SK-N-SH treated with all-trans-retinoic acid at 6 μM for 48 hours (cell line): ENCODE data around the gene RCOR1.

Experiments used
- ATAC-seq: fragments of 200-7000 bp; cut with Tn5 transposase; 3 replicates; pipeline ENCODE4 v1.9.1; 2020; ENCODE audit warnings: mild to moderate bottlenecking, moderate library complexity
- ARNTL ChIP-seq: fragments of 450-650 bp; formaldehyde crosslinking; IDR thresholded peaks from 2 replicates; pipeline ENCODE4 v1.5.0; 2020; ENCODE audit warnings: low read depth, mild to moderate bottlenecking, moderate library complexity, borderline replicate concordance
- CSDC2 ChIP-seq: fragments of 250-450 bp; sonication (Bioruptor Pico); IDR thresholded peaks from 2 replicates; pipeline ENCODE4 v1.5.0; 2020; ENCODE audit warnings: mild to moderate bottlenecking, moderate library complexity
- ESRRG ChIP-seq: fragments of 250-450 bp; sonication (Bioruptor Pico); IDR thresholded peaks from 2 replicates; pipeline ENCODE4 v1.6.1; 2021; ENCODE audit warnings: mild to moderate bottlenecking
- GLIS3 ChIP-seq: fragments of 250-450 bp; sonication (Bioruptor Pico); IDR thresholded peaks from 2 replicates; pipeline ENCODE4 v1.5.0; 2020; ENCODE audit warnings: mild to moderate bottlenecking, moderate library complexity
- ISL1 ChIP-seq: fragments of 250-450 bp; sonication (Bioruptor Pico); IDR thresholded peaks from 2 replicates; pipeline ENCODE4 v2.1.2; 2022; ENCODE audit warnings: mild to moderate bottlenecking, moderate library complexity
- OSR1 ChIP-seq: fragments of 250-450 bp; sonication (Bioruptor Pico); IDR thresholded peaks from 2 replicates; pipeline ENCODE4 v1.8.0; 2022; ENCODE audit warnings: moderate library complexity, mild to moderate bottlenecking, inconsistent platforms
- PPARA ChIP-seq: fragments of 250-450 bp; sonication (Bioruptor Pico); IDR thresholded peaks from 2 replicates; pipeline ENCODE4 v1.5.0; 2020; ENCODE audit warnings: mild to moderate bottlenecking, borderline replicate concordance
- RARB ChIP-seq: fragments of 250-450 bp; sonication (Bioruptor Pico); IDR thresholded peaks from 2 replicates; pipeline ENCODE4 v1.8.0; 2021; ENCODE audit warnings: mild to moderate bottlenecking, moderate library complexity
- SNAI2 ChIP-seq: fragments of 250-450 bp; sonication (Bioruptor Pico); IDR thresholded peaks from 2 replicates; pipeline ENCODE4 v1.5.0; 2020; ENCODE audit warnings: mild to moderate bottlenecking, moderate library complexity
- ZC3H10 ChIP-seq: fragments of 250-450 bp; sonication (Bioruptor Pico); IDR thresholded peaks from 2 replicates; pipeline ENCODE4 v1.5.1; 2021; ENCODE audit warnings: mild to moderate bottlenecking, moderate library complexity
- ZFP3 ChIP-seq: fragments of 250-450 bp; sonication (Bioruptor Pico); IDR thresholded peaks from 2 replicates; pipeline ENCODE4 v1.5.0; 2020; ENCODE audit warnings: mild to moderate bottlenecking, moderate library complexity
- ZFP30 ChIP-seq: fragments of 450-650 bp; formaldehyde crosslinking; IDR thresholded peaks from 2 replicates; pipeline ENCODE4 v1.5.0; 2022; ENCODE audit warnings: mild to moderate bottlenecking, moderate library complexity
- ZNF565 ChIP-seq: fragments of 450-650 bp; formaldehyde crosslinking; conservative IDR thresholded peaks from 2 replicates; pipeline ENCODE4 v1.5.0; 2020; ENCODE audit warnings: low read depth, mild to moderate bottlenecking, moderate library complexity
- ZNF70 ChIP-seq: fragments of 450-650 bp; formaldehyde crosslinking; IDR thresholded peaks from 2 replicates; pipeline ENCODE4 v1.5.0; 2020; ENCODE audit warnings: mild to moderate bottlenecking, moderate library complexity
- ZNF8 ChIP-seq: fragments of 450-650 bp; formaldehyde crosslinking; IDR thresholded peaks from 2 replicates; pipeline ENCODE4 v1.5.0; 2020; ENCODE audit warnings: mild to moderate bottlenecking, moderate library complexity
- TF ChIP-seq, protein P1 (sequence below): fragments of 250-450 bp; sonication (Bioruptor Pico); IDR thresholded peaks from 2 replicates; pipeline ENCODE4 v1.5.0; 2020; ENCODE audit warnings: mild to moderate bottlenecking, moderate library complexity
- TF ChIP-seq, protein P2 (sequence below): fragments of 250-450 bp; sonication (Bioruptor Pico); IDR thresholded peaks from 2 replicates; pipeline ENCODE4 v1.8.0; 2021; ENCODE audit warnings: low read depth, mild to moderate bottlenecking, moderate library complexity, borderline replicate concordance
- TF ChIP-seq, protein P3 (sequence below): fragments of 250-450 bp; sonication (Bioruptor Pico); IDR thresholded peaks from 2 replicates; pipeline ENCODE4 v1.5.1; 2020; ENCODE audit warnings: low read depth, mild to moderate bottlenecking, moderate library complexity
- TF ChIP-seq, protein P4 (sequence below): fragments of 250-450 bp; sonication (Bioruptor Pico); IDR thresholded peaks from 2 replicates; pipeline ENCODE4 v1.8.0; 2020; ENCODE audit warnings: mild to moderate bottlenecking, moderate library complexity, borderline replicate concordance

Gene RCOR1

DNA sequence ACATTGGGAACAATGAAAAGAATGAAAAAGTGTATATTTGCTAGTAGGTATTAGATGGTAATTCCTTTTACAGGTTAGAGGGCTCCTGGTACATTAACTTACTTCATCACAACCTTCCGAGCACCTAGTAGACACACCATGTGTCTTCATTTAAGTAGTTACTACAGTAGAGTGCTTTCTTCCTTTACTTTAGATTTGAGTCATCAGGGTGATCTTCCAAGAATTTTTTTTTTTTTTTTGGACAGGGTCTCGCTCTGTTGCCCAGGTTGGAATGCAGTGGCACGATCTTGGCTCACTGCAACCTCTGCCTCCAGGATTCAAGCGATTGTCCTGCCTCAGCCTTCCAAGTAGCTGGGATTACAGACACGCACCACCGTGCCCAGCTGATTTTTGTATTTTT lies 105.1 kb downstream of the RCOR1 start:
- TF ChIP-seq ZNF565 (CRISPR knock-in tag) (no peak), ZC3H10 (no peak), ESRRG (CRISPR knock-in tag) (no peak), RARB (CRISPR knock-in tag) (no peak), SNAI2 (CRISPR knock-in tag) (no peak), ZFP30 (CRISPR knock-in tag) (no peak), CSDC2 (CRISPR knock-in tag) (no peak), ARNTL (no peak), PPARA (CRISPR knock-in tag) (no peak), OSR1 (CRISPR knock-in tag) (no peak), ISL1 (CRISPR knock-in tag) (no peak)
- TF ChIP-seq, protein P1, sequence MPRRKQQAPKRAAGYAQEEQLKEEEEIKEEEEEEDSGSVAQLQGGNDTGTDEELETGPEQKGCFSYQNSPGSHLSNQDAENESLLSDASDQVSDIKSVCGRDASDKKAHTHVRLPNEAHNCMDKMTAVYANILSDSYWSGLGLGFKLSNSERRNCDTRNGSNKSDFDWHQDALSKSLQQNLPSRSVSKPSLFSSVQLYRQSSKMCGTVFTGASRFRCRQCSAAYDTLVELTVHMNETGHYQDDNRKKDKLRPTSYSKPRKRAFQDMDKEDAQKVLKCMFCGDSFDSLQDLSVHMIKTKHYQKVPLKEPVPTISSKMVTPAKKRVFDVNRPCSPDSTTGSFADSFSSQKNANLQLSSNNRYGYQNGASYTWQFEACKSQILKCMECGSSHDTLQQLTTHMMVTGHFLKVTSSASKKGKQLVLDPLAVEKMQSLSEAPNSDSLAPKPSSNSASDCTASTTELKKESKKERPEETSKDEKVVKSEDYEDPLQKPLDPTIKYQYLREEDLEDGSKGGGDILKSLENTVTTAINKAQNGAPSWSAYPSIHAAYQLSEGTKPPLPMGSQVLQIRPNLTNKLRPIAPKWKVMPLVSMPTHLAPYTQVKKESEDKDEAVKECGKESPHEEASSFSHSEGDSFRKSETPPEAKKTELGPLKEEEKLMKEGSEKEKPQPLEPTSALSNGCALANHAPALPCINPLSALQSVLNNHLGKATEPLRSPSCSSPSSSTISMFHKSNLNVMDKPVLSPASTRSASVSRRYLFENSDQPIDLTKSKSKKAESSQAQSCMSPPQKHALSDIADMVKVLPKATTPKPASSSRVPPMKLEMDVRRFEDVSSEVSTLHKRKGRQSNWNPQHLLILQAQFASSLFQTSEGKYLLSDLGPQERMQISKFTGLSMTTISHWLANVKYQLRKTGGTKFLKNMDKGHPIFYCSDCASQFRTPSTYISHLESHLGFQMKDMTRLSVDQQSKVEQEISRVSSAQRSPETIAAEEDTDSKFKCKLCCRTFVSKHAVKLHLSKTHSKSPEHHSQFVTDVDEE (CRISPR knock-in tag) = no peak
- TF ChIP-seq, protein P2, sequence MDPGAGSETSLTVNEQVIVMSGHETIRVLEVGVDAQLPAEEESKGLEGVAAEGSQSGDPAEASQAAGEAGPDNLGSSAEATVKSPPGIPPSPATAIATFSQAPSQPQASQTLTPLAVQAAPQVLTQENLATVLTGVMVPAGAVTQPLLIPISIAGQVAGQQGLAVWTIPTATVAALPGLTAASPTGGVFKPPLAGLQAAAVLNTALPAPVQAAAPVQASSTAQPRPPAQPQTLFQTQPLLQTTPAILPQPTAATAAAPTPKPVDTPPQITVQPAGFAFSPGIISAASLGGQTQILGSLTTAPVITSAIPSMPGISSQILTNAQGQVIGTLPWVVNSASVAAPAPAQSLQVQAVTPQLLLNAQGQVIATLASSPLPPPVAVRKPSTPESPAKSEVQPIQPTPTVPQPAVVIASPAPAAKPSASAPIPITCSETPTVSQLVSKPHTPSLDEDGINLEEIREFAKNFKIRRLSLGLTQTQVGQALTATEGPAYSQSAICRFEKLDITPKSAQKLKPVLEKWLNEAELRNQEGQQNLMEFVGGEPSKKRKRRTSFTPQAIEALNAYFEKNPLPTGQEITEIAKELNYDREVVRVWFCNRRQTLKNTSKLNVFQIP (CRISPR knock-in tag) = no peak
- TF ChIP-seq, protein P3, sequence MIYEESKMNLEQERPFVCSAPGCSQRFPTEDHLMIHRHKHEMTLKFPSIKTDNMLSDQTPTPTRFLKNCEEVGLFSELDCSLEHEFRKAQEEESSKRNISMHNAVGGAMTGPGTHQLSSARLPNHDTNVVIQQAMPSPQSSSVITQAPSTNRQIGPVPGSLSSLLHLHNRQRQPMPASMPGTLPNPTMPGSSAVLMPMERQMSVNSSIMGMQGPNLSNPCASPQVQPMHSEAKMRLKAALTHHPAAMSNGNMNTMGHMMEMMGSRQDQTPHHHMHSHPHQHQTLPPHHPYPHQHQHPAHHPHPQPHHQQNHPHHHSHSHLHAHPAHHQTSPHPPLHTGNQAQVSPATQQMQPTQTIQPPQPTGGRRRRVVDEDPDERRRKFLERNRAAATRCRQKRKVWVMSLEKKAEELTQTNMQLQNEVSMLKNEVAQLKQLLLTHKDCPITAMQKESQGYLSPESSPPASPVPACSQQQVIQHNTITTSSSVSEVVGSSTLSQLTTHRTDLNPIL (CRISPR knock-in tag) = no peak
- no peak for ATAC-seq

DNA sequence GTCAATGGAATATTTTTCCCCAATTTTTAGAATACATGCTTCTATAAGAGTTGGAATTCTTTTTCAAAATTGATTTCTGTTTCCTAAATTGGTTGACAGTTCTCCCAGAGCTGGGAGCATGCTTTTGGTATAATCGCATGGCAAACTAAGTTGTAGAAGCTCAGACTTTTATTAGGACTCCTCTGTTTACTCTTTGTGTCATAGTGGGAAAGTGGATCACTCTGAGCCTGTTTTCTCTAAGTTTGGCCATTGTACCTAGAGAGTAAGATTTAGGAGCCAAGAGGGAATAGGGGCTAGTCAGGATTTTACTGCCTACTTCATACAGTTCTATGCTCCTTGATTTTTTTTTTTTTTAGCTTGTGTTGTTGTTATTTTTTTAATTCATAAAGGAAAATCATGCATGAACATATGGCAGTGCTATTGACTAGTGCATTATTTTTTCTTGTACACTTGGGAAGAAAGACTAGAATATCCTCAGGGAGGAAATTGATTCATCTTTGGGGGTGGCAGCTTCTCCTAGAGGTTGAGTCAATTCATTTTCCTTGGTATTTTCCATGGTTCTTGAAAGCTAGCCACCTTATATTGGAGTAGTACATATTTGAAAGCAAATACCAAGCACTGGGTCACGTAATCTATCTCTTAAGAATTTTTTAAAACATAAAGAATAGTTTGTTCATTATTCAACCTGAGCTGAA lies 107.1 kb downstream of the RCOR1 start:
- no peak for ATAC-seq
- TF ChIP-seq ZNF70 (CRISPR knock-in tag) (no peak), OSR1 (CRISPR knock-in tag) (no peak), GLIS3 (CRISPR knock-in tag) (no peak), ZFP3 (CRISPR knock-in tag) (no peak), ZNF8 (CRISPR knock-in tag) (no peak), SNAI2 (CRISPR knock-in tag) (no peak), RARB (CRISPR knock-in tag) (no peak), CSDC2 (CRISPR knock-in tag) (no peak), ESRRG (CRISPR knock-in tag) (no peak)
- TF ChIP-seq, protein P2 (CRISPR knock-in tag) = no peak
- TF ChIP-seq, protein P1 (CRISPR knock-in tag) = no peak
- TF ChIP-seq, protein P4, sequence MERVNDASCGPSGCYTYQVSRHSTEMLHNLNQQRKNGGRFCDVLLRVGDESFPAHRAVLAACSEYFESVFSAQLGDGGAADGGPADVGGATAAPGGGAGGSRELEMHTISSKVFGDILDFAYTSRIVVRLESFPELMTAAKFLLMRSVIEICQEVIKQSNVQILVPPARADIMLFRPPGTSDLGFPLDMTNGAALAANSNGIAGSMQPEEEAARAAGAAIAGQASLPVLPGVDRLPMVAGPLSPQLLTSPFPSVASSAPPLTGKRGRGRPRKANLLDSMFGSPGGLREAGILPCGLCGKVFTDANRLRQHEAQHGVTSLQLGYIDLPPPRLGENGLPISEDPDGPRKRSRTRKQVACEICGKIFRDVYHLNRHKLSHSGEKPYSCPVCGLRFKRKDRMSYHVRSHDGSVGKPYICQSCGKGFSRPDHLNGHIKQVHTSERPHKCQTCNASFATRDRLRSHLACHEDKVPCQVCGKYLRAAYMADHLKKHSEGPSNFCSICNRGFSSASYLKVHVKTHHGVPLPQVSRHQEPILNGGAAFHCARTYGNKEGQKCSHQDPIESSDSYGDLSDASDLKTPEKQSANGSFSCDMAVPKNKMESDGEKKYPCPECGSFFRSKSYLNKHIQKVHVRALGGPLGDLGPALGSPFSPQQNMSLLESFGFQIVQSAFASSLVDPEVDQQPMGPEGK (CRISPR knock-in tag) = no peak
- TF ChIP-seq, all 23 proteins: peak for 0
